ENCODE measurements around the gene NLN. TPM values are rescaled to one million over a fixed set of nuclear protein-coding genes. Genes with fewer than 3 reads are reported as not detected.
A peak's percentile ranks its signal among the peaks of the same experiment; 100 is the strongest.

The NLN gene
- total and polyA plus RNA-seq, 2 of the 13 experiments (the other 11 are each of a cell fraction or from before 2014, with no cell fraction given): 11.9 to 36.7 TPM

DNA sequence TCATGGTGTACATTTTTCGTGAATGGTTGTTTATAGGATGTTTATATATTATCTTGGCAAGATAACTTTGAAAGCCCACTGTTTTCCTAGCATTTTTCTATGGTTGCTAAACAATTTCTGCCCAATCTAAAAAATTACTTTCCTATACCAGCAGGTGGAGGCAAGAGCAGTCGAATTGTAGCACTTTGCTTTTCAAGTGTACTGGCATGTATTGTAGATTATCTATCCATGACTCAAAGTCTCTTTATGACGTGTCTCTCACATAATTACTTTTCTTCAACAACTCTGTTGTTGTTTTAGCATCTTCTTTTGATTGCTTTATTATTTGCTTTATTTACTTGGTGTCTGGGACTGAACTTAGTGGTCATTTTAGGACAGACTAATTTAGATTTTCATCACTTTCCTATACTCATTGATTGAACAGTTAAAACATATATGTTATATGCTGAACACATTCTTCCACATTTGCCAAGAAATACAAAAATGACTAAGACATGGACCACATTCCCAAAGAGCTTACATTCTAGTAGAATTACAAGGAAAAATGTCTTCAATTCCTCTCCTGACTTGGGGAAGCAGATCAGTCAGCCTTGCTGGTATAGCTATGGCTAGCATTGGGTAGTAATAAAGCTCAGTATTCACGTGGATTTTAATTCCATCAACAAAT lies 20.7 kb downstream of the NLN start (continued):
- TF ChIP-seq, protein P1, sequence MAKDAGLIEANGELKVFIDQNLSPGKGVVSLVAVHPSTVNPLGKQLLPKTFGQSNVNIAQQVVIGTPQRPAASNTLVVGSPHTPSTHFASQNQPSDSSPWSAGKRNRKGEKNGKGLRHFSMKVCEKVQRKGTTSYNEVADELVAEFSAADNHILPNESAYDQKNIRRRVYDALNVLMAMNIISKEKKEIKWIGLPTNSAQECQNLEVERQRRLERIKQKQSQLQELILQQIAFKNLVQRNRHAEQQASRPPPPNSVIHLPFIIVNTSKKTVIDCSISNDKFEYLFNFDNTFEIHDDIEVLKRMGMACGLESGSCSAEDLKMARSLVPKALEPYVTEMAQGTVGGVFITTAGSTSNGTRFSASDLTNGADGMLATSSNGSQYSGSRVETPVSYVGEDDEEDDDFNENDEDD (CRISPR knock-in tag; IDR thresholded peaks at IDR 0.05; ENCODE audit: borderline replicate concordance): no peak
- TF ChIP-seq JUND (CRISPR knock-in tag; IDR thresholded peaks at IDR 0.05) (no peak), ZNF660 (CRISPR knock-in tag; IDR thresholded peaks at IDR 0.05; ENCODE audit: borderline replicate concordance, low read depth) (no peak), BORCS8-MEF2B (CRISPR knock-in tag; IDR thresholded peaks at IDR 0.05) (no peak), STAG1 (CRISPR knock-in tag; IDR thresholded peaks at IDR 0.05) (peak; percentile 78), SMC3 (IDR thresholded peaks at IDR 0.05; ENCODE audit: low read length) (peak; percentile 53), RAD21 (CRISPR knock-in tag; IDR thresholded peaks at IDR 0.05) (peak; percentile 50), REL (CRISPR knock-in tag; conservative IDR thresholded peaks at IDR 0.05) (no peak)

DNA sequence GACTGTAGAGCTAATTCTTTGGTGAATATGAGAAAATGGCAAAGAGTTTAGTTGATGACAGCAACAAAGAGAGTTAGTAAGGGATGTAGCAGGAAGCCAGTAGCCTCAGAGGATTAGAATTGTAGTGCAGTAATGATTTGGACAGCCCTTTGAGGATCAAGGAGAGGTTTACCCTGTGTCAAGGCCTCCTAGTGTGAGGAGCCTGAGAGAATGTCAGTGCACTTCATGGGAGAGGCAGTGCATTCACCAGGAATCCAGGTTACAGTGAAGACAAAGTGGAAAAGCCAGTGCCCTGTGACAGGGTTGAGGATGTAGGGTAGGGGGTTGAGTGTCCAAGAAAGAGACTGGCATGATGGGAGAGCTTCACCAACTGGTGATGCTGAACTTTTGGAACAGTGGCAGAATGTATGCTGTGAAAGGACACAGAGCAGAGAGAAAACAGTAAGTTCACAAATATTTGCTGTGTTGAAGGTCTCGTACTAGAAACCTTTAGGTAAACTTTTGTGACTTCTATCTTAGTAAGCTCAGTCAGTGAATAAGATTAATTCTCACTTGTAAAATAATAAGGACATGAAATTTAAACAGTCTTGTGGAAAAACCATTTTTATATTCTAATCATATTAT lies 27.3 kb downstream of the NLN start:
- Histone ChIP-seq H3K27me3 (ENCODE audit: control insufficient read depth in 1 of 2, insufficient read depth in 2 of 2, low read length in 2 of 2) (no peaks in the 10 kb centered on the region), H3K9me3 (ENCODE audit: low read length) (no peaks in the 10 kb centered on the region), H3K79me2 (ENCODE audit: insufficient read depth, low read length) (peaks cover 29% of the 10 kb centered on the region), H2AFZ (ENCODE audit: low read length) (no peak overlapping the region), H3K27ac (ENCODE audit: extremely low read length, insufficient read depth, low read length) (peak overlapping the region; percentile 39), H3K36me3 (replicated peaks in 1 of 2; ENCODE audit: control insufficient read depth in 1 of 2, insufficient read depth in 2 of 2, low read length in 2 of 2) (no peaks in the 10 kb centered on the region), H3K4me2 (ENCODE audit: low read depth, low read length) (peak overlapping the region; percentile 42), H3K9ac (ENCODE audit: insufficient read depth, low read depth, low read length) (no peak overlapping the region), H4K20me1 (ENCODE audit: insufficient read depth, low read length) (no peaks in the 10 kb centered on the region; the same call in 1 of the 2 replicates), H3K4me3 (replicated peaks in 1 of 3; ENCODE audit: insufficient read depth in 1 of 3, low read depth in 2 of 3, low read length in 3 of 3) (0 out of 6 replicates have a peak overlapping the region, but pooled peaks of 1 of the 3 experiments have one; percentile 12), H3K4me1 (ENCODE audit: insufficient read depth, low read length) (peaks cover 45% of the 10 kb centered on the region)
- FAIRE-seq: peak; percentile 43
- CTCF ChIA-PET (ENCODE audit: low intra/inter-chr PET ratio, low total read pairs): no interaction called here
- WGBS (ENCODE audit: low lambda C conversion rate): 4% methylated on average over 1 of the region's 1 CpG
- intact Hi-C loops (cut with micrococcal nuclease; ENCODE audit: unreplicated experiment): no loop called here
- DNase-seq (ENCODE audit: low spot score): no peak
- no TSS peak for BruUV-seq (replicated peaks)
- POLR2A ChIA-PET: no interaction called here
- ATAC-seq: peak; percentile 80
- TF ChIP-seq, protein P2, sequence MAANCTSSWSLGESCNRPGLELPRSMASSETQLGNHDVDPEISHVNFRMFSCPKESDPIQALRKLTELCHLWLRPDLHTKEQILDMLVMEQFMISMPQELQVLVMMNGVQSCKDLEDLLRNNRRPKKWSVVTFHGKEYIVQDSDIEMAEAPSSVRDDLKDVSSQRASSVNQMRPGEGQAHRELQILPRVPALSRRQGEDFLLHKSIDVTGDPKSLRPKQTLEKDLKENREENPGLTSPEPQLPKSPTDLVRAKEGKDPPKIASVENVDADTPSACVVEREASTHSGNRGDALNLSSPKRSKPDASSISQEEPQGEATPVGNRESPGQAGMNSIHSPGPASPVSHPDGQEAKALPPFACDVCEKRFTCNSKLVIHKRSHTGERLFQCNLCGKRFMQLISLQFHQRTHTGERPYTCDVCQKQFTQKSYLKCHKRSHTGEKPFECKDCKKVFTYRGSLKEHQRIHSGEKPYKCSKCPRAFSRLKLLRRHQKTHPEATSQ (CRISPR knock-in tag; IDR thresholded peaks at IDR 0.05; ENCODE audit: borderline replicate concordance): no peak
- TF ChIP-seq ZMYM4 (CRISPR knock-in tag; IDR thresholded peaks at IDR 0.05) (peak; percentile 35; the same call in 1 of the 2 replicates), IRF2 (CRISPR knock-in tag; IDR thresholded peaks at IDR 0.05) (0 out of 2 replicates have a peak, but pooled peaks have one; percentile 12), SP140L (CRISPR knock-in tag; IDR thresholded peaks at IDR 0.05; ENCODE audit: borderline replicate concordance) (no peak), RBM39 (IDR thresholded peaks at IDR 0.05; ENCODE audit: low read depth, low read length, poor library complexity, severe bottlenecking) (no peak), KDM3A (CRISPR knock-in tag; IDR thresholded peaks at IDR 0.05; ENCODE audit: low read depth) (no peak), ZBTB20 (CRISPR knock-in tag; IDR thresholded peaks at IDR 0.05; ENCODE audit: borderline replicate concordance, low read depth) (no peak)
- TF ChIP-seq, protein P3, sequence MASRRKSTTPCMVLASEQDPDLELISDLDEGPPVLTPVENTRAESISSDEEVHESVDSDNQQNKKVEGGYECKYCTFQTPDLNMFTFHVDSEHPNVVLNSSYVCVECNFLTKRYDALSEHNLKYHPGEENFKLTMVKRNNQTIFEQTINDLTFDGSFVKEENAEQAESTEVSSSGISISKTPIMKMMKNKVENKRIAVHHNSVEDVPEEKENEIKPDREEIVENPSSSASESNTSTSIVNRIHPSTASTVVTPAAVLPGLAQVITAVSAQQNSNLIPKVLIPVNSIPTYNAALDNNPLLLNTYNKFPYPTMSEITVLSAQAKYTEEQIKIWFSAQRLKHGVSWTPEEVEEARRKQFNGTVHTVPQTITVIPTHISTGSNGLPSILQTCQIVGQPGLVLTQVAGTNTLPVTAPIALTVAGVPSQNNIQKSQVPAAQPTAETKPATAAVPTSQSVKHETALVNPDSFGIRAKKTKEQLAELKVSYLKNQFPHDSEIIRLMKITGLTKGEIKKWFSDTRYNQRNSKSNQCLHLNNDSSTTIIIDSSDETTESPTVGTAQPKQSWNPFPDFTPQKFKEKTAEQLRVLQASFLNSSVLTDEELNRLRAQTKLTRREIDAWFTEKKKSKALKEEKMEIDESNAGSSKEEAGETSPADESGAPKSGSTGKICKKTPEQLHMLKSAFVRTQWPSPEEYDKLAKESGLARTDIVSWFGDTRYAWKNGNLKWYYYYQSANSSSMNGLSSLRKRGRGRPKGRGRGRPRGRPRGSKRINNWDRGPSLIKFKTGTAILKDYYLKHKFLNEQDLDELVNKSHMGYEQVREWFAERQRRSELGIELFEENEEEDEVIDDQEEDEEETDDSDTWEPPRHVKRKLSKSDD (CRISPR knock-in tag; IDR thresholded peaks at IDR 0.05; ENCODE audit: low read depth): no peak
- in situ Hi-C loops (cut with HindIII; ENCODE audit: extremely low pct_ligation_motif_present, low pct_unique_long_range_greater_than_20kb): no loop called here

All from HepG2 (cell line).